NOMO-1 treated with DMSO at 0.1 percent for 48 hours (cell line): Measurements from ENCODE around the gene NCAPH2.

Experiments
- DNase-seq: peaks from one replicate; lab custom pipeline; 2025; ENCODE audit not compliant: unreplicated experiment; lab: John Stamatoyannopoulos, UW

Gene NCAPH2

GRCh38 chr22:50474710-50475651, 33.0 kb upstream of the NCAPH2 start, which contains the start of gene SBF1:
TSS of gene SBF1 (minus strand) at chr22:50475035. CDS start at chr22:50474840, 195 bp downstream.
- DNase-seq = peak; percentile 79

- DNase-seq = no peak
These were observed 32.4 kb upstream of the NCAPH2 start for GRCh38 chr22:50475652-50476002.

- no peak for DNase-seq
These were observed 31.2 kb upstream of the NCAPH2 start for GRCh38 chr22:50476868-50477267.

- DNase-seq = no peak
These were observed 30.1 kb upstream of the NCAPH2 start for GRCh38 chr22:50477923-50478322.

- no peak for DNase-seq
These were observed 28.3 kb upstream of the NCAPH2 start for GRCh38 chr22:50479721-50480120.

GRCh38 chr22:50481045-50481439, 27.0 kb upstream of the NCAPH2 start:
- DNase-seq = no peak

- DNase-seq = no peak
These were observed 26.5 kb upstream of the NCAPH2 start, which contains the start of gene ADM2 for GRCh38 chr22:50481440-50482106. TSS of gene ADM2 (plus strand) at chr22:50481543. CDS start at chr22:50481848, 305 bp downstream.

GRCh38 chr22:50482107-50483074, 25.6 kb upstream of the NCAPH2 start:
- DNase-seq = no peak

- DNase-seq = no peak
These were observed 24.9 kb upstream of the NCAPH2 start for GRCh38 chr22:50483106-50483505.

GRCh38 chr22:50483556-50483955, 24.5 kb upstream of the NCAPH2 start:
- DNase-seq = no peak

GRCh38 chr22:50483977-50484853, 23.8 kb upstream of the NCAPH2 start:
- no peak for DNase-seq

GRCh38 chr22:50485221-50486131, 22.5 kb upstream of the NCAPH2 start:
- no peak for DNase-seq

- no peak for DNase-seq
These were observed 21.3 kb upstream of the NCAPH2 start, which contains the start of gene MIOX for GRCh38 chr22:50486561-50487289. TSS of gene MIOX (plus strand) at chr22:50486859. CDS start at chr22:50486898, 39 bp downstream.

GRCh38 chr22:50487290-50488005, 20.6 kb upstream of the NCAPH2 start:
- DNase-seq = no peak

- DNase-seq = no peak
These were observed 19.9 kb upstream of the NCAPH2 start for GRCh38 chr22:50488006-50488677.

GRCh38 chr22:50488886-50489285, 19.1 kb upstream of the NCAPH2 start:
- DNase-seq = no peak
